Common myeloid progenitor, CD34-positive (primary cell): ENCODE measurements around the gene AP2B1.

Source experiments
- CTCF ChIA-PET: fragments of 350-600 bp; sonication (Branson Sonifier 250); formaldehyde crosslinking; loops from one replicate; lab custom pipeline; 2021; ENCODE audit warnings: antibody characterized with exemption; lab: Charles Lee
- POLR2A ChIA-PET: fragments of 350-600 bp; sonication (Branson Sonifier 250); formaldehyde crosslinking; loops from one replicate; lab custom pipeline; 2021; ENCODE audit warnings: antibody characterized with exemption; lab: Charles Lee
- DNase-seq, 3 donors: peaks; one replicate each; pipeline versions ENCODE4 v3.0.0 to v3.0.0-alpha.2; 2013
- H3K27ac ChIP-seq, 2 experiments: 1 replicate in 1 of 2; 2 replicates in 1 of 2; pipeline ENCODE4 v1.7.0; 2013; ENCODE audit warnings: inconsistent platforms in 2 of 2, low read length in 2 of 2, mild to moderate bottlenecking in 2 of 2, low read depth in 1 of 2, moderate library complexity in 1 of 2; ENCODE audit not compliant: severe bottlenecking in 2 of 2, insufficient read depth in 1 of 2, poor library complexity in 1 of 2
- H3K27me3 ChIP-seq, 5 experiments: replicated peaks in 2 of 5; 1 replicate in 3 of 5; 2 replicates in 2 of 5; pipeline versions ENCODE4 v1.6.1 to v1.7.0; 2013; ENCODE audit warnings: low read length in 4 of 5, mild to moderate bottlenecking in 2 of 5, moderate library complexity in 2 of 5, inconsistent platforms in 1 of 5; ENCODE audit not compliant: insufficient read depth in 5 of 5, control insufficient read depth in 4 of 5
- H3K36me3 ChIP-seq, 4 experiments: 1 replicate in 2 of 4; 2 replicates in 2 of 4; pipeline versions ENCODE4 v1.6.1 to v1.7.0; 2013; ENCODE audit warnings: low read length in 3 of 4, control low read depth in 1 of 4, mild to moderate bottlenecking in 1 of 4; ENCODE audit not compliant: control insufficient read depth in 4 of 4, insufficient read depth in 4 of 4
- H3K4me1 ChIP-seq, 4 experiments: 1 replicate in 3 of 4; 2 replicates in 1 of 4; pipeline versions ENCODE4 v1.6.1 to v1.7.1; 2013; ENCODE audit warnings: low read length in 3 of 4, mild to moderate bottlenecking in 3 of 4, control low read depth in 1 of 4, inconsistent platforms in 1 of 4, moderate library complexity in 1 of 4; ENCODE audit not compliant: control insufficient read depth in 4 of 4, insufficient read depth in 4 of 4; ENCODE audit errors: control extremely low read depth in 1 of 4
- H3K4me3 ChIP-seq, 7 experiments: 1 replicate in 4 of 7; 2 replicates in 3 of 7; pipeline versions ENCODE4 v1.5.1 to v1.7.0; 2013; ENCODE audit warnings: mild to moderate bottlenecking in 7 of 7, low read length in 6 of 7, moderate library complexity in 6 of 7, inconsistent platforms in 2 of 7, low read depth in 2 of 7, control low read depth in 1 of 7; ENCODE audit not compliant: insufficient read depth in 4 of 7, control insufficient read depth in 1 of 7; ENCODE audit errors: extremely low read depth in 1 of 7
- H3K9me3 ChIP-seq, 5 experiments: 1 replicate in 4 of 5; 2 replicates in 1 of 5; pipeline versions ENCODE4 v1.6.1 to v1.7.1; 2013; ENCODE audit warnings: low read length in 4 of 5, mild to moderate bottlenecking in 2 of 5, inconsistent platforms in 1 of 5, low read depth in 1 of 5, moderate library complexity in 1 of 5; ENCODE audit not compliant: control insufficient read depth in 4 of 5, insufficient read depth in 2 of 5; ENCODE audit errors: control extremely low read depth in 1 of 5
- WGBS: methylation state at CpG from one replicate; pipeline ENCODE4 v1.1.5; 2013; ENCODE audit not compliant: insufficient coverage; 5-methylcytosine and 5-hydroxymethylcytosine counted together

Gene AP2B1

GRCh38 chr17:35665662-35666061 is 78.5 kb downstream of the AP2B1 start:
- Histone ChIP-seq H3K4me3 (no peak overlapping the region), H3K27ac (no peak overlapping the region), H3K27me3 (no peaks in the 10 kb centered on the region), H3K4me1 (no peaks in the 10 kb centered on the region), H3K36me3 (peaks cover 8 to 47% (median 25%) of the 10 kb centered on the region in 4 experiments), H3K9me3 (no peaks in the 10 kb centered on the region)
- ChIA-PET POLR2A (interaction anchor here (1.2 kb wide), 1 partner anchor 53 kb away, joined by 3 read pairs; no protein-coding TSS in a partner anchor), CTCF (interaction anchor here (0.8 to 1.9 kb wide), 6 partner anchors 12 to 54 kb away, joined by 3 to 7 read pairs (median 4); no protein-coding TSS in a partner anchor)
- WGBS: no CpG with 5 or more reads among the region's 2 CpGs
- no peak for DNase-seq

DNA sequence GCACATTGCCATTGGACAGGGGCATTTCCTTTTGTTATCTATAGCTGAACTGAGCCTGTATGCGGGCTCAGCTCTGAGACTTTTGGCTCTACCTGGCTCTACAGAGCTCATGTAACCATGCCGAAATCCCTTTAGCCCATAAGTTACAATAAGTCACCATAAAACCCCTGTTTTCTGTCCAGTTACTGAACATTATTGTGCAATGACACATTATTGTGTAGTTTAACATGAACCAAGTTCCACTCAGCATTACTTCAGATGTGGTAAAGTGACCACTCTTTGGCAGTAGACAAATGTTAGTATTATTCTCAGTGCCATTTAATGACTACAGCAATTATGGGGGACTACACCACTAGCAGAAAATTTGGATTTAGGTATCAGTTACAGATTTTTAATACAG is 78.9 kb downstream of the AP2B1 start:
- Histone ChIP-seq H3K36me3 (peaks cover 8 to 47% (median 25%) of the 10 kb centered on the region in 4 experiments), H3K27me3 (no peaks in the 10 kb centered on the region), H3K4me3 (no peak overlapping the region), H3K9me3 (no peaks in the 10 kb centered on the region), H3K27ac (no peak overlapping the region), H3K4me1 (no peaks in the 10 kb centered on the region)
- DNase-seq: no peak
- ChIA-PET POLR2A (no interaction called here), CTCF (interaction anchor here (1.0 to 1.9 kb wide), 5 partner anchors 8 to 54 kb away, joined by 3 to 9 read pairs (median 6); no protein-coding TSS in a partner anchor)
- WGBS: 0% methylated on average over 1 of the region's 2 CpGs

GRCh38 chr17:35666967-35667532 is 79.9 kb downstream of the AP2B1 start:
- POLR2A ChIA-PET: no interaction called here

GRCh38 chr17:35668802-35669201 is 81.7 kb downstream of the AP2B1 start:
- no peaks in the 10 kb centered on the region for H3K9me3 ChIP-seq
- H3K36me3 ChIP-seq: peaks cover 9 to 43% (median 28%) of the 10 kb centered on the region in 4 experiments
- H3K27ac ChIP-seq: no peak overlapping the region
- POLR2A ChIA-PET: no interaction called here
- CTCF ChIA-PET: interaction anchor here (1.4 to 1.6 kb wide), 2 partner anchors 32 to 79 kb away, joined by 5 read pairs; no protein-coding TSS in a partner anchor
- DNase-seq: no peak
- no peaks in the 10 kb centered on the region for H3K4me1 ChIP-seq
- WGBS: 94% methylated on average over 2 of the region's 4 CpGs
- H3K4me3 ChIP-seq: no peak overlapping the region
- no peaks in the 10 kb centered on the region for H3K27me3 ChIP-seq

More at GRCh38 chr17:35666967-35667532, 79.9 kb downstream of the AP2B1 start:
- no peak for DNase-seq
- H3K4me3 ChIP-seq: no peak overlapping the region
- no peaks in the 10 kb centered on the region for H3K27me3 ChIP-seq
- no peaks in the 10 kb centered on the region for H3K9me3 ChIP-seq
- peaks cover 10 to 51% (median 30%) of the 10 kb centered on the region in 4 experiments for H3K36me3 ChIP-seq
- CTCF ChIA-PET: interaction anchor here (1.4 to 1.9 kb wide), 3 partner anchors 9 to 52 kb away, joined by 3 to 9 read pairs (median 6); no protein-coding TSS in a partner anchor
- H3K4me1 ChIP-seq: no peaks in the 10 kb centered on the region
- WGBS: 100% methylated on average over 1 of the region's 2 CpGs
- no peak overlapping the region for H3K27ac ChIP-seq

- POLR2A ChIA-PET: no interaction called here
- no CpG with 5 or more reads among the region's 5 CpGs for WGBS
Observed at GRCh38 chr17:35674552-35674951, 87.4 kb downstream of the AP2B1 start.

DNA sequence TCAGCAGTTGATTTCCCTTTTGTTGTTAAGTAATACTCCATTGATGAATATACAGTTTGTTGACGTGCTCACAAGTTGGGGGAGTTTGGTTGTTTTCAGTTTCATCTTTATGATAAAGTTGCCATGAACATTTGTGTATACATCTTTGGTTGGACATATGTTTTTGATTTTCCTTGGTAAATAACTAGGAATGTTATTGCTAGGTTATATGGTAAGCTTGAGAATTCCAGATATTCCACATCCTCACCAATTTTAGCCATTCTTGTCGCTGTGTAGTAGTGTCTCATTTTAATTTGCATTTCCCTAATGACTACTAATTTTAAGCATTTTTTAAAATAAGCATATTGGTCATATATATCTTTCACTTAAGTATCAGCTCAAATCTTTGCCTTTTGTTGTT is 89.3 kb downstream of the AP2B1 start:
- 100% methylated on average over 1 of the region's 2 CpGs for WGBS
- Histone ChIP-seq H3K4me3 (no peak overlapping the region), H3K4me1 (no peaks in the 10 kb centered on the region), H3K27ac (no peak overlapping the region), H3K36me3 (peaks cover 20 to 47% (median 31%) of the 10 kb centered on the region in 4 experiments), H3K27me3 (no peaks in the 10 kb centered on the region), H3K9me3 (no peaks in the 10 kb centered on the region)
- ChIA-PET CTCF (no interaction called here), POLR2A (no interaction called here)
- DNase-seq: no peak

More at GRCh38 chr17:35674552-35674951, 87.4 kb downstream of the AP2B1 start:
- no peaks in the 10 kb centered on the region for H3K9me3 ChIP-seq
- H3K27ac ChIP-seq: no peak overlapping the region
- peaks cover 16 to 51% (median 28%) of the 10 kb centered on the region in 4 experiments for H3K36me3 ChIP-seq
- H3K27me3 ChIP-seq: no peaks in the 10 kb centered on the region
- no peak for DNase-seq
- no peaks in the 10 kb centered on the region for H3K4me1 ChIP-seq
- H3K4me3 ChIP-seq: no peak overlapping the region
- CTCF ChIA-PET: interaction anchor here (1.2 to 1.4 kb wide), 2 partner anchors 13 to 60 kb away, joined by 3 read pairs; no protein-coding TSS in a partner anchor

DNA sequence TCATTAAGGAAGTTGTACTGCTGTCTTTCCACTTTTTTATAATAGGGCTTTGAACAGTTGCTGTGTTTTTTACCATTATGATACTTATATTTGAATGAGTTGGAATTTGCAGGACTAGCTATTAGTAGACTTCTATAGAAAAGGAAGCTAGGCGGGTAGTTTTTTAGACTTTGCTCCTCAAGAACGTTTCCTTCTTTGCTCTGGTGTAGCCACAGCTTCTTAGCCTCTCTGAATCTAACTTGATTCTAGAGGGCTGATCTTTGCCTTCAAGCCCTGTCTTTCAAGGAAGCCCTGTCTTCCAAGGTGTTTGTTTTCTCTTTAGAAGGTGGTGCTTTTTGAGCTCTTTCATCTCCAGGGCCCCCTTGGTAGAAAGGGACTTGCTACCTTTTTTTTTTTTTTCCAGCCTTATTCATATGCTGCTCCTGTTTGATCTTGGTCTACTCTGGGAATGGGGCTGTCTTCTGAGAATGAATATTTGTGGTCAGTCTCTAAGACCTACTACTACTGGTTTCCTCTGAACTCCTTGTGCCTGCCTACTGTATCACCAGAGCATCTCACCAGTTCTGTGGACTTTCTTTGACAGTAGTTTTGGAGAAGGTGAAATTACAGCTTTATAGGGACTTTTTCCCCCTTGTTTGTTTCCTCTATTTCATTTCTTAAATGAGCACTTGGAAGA is 92.0 kb downstream of the AP2B1 start:
- Histone ChIP-seq H3K27me3 (no peaks in the 10 kb centered on the region), H3K27ac (no peak overlapping the region), H3K4me1 (peaks cover 0 to 6% (median 0%) of the 10 kb centered on the region in 4 experiments), H3K9me3 (no peaks in the 10 kb centered on the region), H3K4me3 (no peak overlapping the region), H3K36me3 (peaks cover 11 to 56% (median 30%) of the 10 kb centered on the region in 4 experiments)
- no peak for DNase-seq
- ChIA-PET POLR2A (no interaction called here), CTCF (interaction anchor here (0.7 to 2.2 kb wide), 5 partner anchors 10 to 66 kb away, joined by 3 to 6 read pairs (median 3); no protein-coding TSS in a partner anchor)
- no CpG with 5 or more reads among the region's 2 CpGs for WGBS
